GM12878 (cell line): ENCODE measurements around the gene OVCA2.

Experiments used
- POLR2A ChIP-seq: IDR thresholded peaks from 2 replicates; pipeline ENCODE4 v1.6.1; 2011; ENCODE audit warnings: low read depth, mild to moderate bottlenecking, low read length
- POLR2AphosphoS5 ChIP-seq: IDR thresholded peaks from 2 replicates; pipeline ENCODE4 v1.6.1; 2011; ENCODE audit warnings: mild to moderate bottlenecking, low read length, inconsistent platforms
- SREBF2 ChIP-seq: IDR thresholded peaks from 2 replicates; pipeline ENCODE4 v1.6.1; 2012; ENCODE audit warnings: mild to moderate bottlenecking, low read length
- TF ChIP-seq, protein P1 (sequence below), 3 experiments: IDR thresholded peaks in 2 of 3; conservative IDR thresholded peaks in 1 of 3; 2 replicates each; pipeline ENCODE4 v1.5.1; 2011; ENCODE audit warnings: low read depth in 3 of 3, low read length in 3 of 3, mild to moderate bottlenecking in 3 of 3, control low read depth in 2 of 3, moderate library complexity in 2 of 3, inconsistent platforms in 1 of 3, mixed read lengths in 1 of 3; ENCODE audit not compliant: control insufficient read depth in 2 of 3, insufficient read depth in 1 of 3; ENCODE audit errors: extremely low read depth in 1 of 3
- TF ChIP-seq, protein P2 (sequence below): IDR thresholded peaks from 2 replicates; pipeline ENCODE4 v1.6.1; 2012; ENCODE audit warnings: mild to moderate bottlenecking, low read depth, low read length
- TF ChIP-seq, protein P3 (sequence below): IDR thresholded peaks from 2 replicates; pipeline ENCODE4 v1.6.1; 2011; ENCODE audit warnings: mild to moderate bottlenecking, low read depth, low read length, moderate library complexity; ENCODE audit not compliant: insufficient replicate concordance

DNA sequence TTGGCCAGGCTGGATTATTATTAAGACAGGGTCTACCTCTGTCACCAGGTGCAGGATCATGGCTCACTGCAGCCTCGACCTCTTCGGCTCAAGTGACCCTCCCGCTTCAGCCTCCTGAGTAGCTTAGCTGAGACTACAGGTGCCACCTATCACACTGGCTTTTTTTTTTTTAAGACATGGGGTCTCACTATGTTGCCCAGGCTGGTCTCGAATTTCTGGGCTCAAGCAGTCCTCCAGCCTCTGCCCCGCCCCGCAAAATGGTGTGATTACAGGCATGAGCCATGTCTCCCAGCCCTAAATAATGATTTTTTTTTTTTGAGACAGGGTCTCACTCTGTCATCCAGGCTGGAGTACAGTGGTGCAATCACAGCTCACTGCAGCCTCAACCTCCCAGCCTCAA, 5.8 kb downstream of the OVCA2 start:
- TF ChIP-seq, protein P1, sequence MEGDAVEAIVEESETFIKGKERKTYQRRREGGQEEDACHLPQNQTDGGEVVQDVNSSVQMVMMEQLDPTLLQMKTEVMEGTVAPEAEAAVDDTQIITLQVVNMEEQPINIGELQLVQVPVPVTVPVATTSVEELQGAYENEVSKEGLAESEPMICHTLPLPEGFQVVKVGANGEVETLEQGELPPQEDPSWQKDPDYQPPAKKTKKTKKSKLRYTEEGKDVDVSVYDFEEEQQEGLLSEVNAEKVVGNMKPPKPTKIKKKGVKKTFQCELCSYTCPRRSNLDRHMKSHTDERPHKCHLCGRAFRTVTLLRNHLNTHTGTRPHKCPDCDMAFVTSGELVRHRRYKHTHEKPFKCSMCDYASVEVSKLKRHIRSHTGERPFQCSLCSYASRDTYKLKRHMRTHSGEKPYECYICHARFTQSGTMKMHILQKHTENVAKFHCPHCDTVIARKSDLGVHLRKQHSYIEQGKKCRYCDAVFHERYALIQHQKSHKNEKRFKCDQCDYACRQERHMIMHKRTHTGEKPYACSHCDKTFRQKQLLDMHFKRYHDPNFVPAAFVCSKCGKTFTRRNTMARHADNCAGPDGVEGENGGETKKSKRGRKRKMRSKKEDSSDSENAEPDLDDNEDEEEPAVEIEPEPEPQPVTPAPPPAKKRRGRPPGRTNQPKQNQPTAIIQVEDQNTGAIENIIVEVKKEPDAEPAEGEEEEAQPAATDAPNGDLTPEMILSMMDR (IDR thresholded peaks at IDR 0.05 in 2 of 3, conservative IDR thresholded peaks at IDR 0.05 in 1 of 3; ENCODE audit: control insufficient read depth in 2 of 3, extremely low read depth in 1 of 3, insufficient read depth in 1 of 3, low read depth in 3 of 3, low read length in 3 of 3), result no peak
- TF ChIP-seq, protein P2, sequence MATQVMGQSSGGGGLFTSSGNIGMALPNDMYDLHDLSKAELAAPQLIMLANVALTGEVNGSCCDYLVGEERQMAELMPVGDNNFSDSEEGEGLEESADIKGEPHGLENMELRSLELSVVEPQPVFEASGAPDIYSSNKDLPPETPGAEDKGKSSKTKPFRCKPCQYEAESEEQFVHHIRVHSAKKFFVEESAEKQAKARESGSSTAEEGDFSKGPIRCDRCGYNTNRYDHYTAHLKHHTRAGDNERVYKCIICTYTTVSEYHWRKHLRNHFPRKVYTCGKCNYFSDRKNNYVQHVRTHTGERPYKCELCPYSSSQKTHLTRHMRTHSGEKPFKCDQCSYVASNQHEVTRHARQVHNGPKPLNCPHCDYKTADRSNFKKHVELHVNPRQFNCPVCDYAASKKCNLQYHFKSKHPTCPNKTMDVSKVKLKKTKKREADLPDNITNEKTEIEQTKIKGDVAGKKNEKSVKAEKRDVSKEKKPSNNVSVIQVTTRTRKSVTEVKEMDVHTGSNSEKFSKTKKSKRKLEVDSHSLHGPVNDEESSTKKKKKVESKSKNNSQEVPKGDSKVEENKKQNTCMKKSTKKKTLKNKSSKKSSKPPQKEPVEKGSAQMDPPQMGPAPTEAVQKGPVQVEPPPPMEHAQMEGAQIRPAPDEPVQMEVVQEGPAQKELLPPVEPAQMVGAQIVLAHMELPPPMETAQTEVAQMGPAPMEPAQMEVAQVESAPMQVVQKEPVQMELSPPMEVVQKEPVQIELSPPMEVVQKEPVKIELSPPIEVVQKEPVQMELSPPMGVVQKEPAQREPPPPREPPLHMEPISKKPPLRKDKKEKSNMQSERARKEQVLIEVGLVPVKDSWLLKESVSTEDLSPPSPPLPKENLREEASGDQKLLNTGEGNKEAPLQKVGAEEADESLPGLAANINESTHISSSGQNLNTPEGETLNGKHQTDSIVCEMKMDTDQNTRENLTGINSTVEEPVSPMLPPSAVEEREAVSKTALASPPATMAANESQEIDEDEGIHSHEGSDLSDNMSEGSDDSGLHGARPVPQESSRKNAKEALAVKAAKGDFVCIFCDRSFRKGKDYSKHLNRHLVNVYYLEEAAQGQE, result no peak
- TF ChIP-seq, protein P3, sequence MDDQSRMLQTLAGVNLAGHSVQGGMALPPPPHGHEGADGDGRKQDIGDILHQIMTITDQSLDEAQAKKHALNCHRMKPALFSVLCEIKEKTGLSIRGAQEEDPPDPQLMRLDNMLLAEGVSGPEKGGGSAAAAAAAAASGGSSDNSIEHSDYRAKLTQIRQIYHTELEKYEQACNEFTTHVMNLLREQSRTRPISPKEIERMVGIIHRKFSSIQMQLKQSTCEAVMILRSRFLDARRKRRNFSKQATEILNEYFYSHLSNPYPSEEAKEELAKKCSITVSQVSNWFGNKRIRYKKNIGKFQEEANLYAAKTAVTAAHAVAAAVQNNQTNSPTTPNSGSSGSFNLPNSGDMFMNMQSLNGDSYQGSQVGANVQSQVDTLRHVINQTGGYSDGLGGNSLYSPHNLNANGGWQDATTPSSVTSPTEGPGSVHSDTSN, result no peak
- no peak for TF ChIP-seq POLR2A
- TF ChIP-seq SREBF2, result no peak
- no peak for TF ChIP-seq POLR2AphosphoS5
